HCT116 (cell line): Measurements from ENCODE around the gene TAX1BP1. TPM values are rescaled to one million over a fixed set of nuclear protein-coding genes. Genes with fewer than 3 reads are reported as not detected.

Source experiments
- ATAC-seq: fragments of 200-7000 bp; cut with Tn5 transposase; 2 replicates; pipeline ENCODE4 v1.9.1; 2020; ENCODE audit warnings: mild to moderate bottlenecking, moderate library complexity
- BruUV-seq: library from RNA; stranded (reverse); fragments of 400-500 nt; replicated peaks from 2 replicates; lab custom pipeline; 2021; lab: Mats Ljungman, UMichigan
- CTCF ChIA-PET: fragments of 300-600 bp; sonication (Branson Sonifier 250); formaldehyde crosslinking; loops from one replicate; lab custom pipeline; 2021; ENCODE audit warnings: antibody characterized with exemption; lab: Charles Lee
- POLR2A ChIA-PET: fragments of 300-600, 350-600 bp; sonication (Branson Sonifier 250); formaldehyde crosslinking; loops from one replicate; lab custom pipeline; 2021; ENCODE audit warnings: antibody characterized with exemption; lab: Charles Lee
- RAD21 ChIA-PET, 2 experiments: fragments of 300-600 bp; sonication (Branson Sonifier 250); formaldehyde crosslinking; loops; one replicate each; lab custom pipeline; 2023; ENCODE audit warnings: low total read pairs in 2 of 2; ENCODE audit not compliant: uncharacterized antibody in 2 of 2, unreplicated experiment in 2 of 2, low non-redundant PET in 1 of 2; lab: Charles Lee
- DNase-seq: peaks from one replicate; pipeline ENCODE4 v3.0.0-alpha.2; 2010; ENCODE audit warnings: low read depth, low spot score
- H2AFZ ChIP-seq: fragments of 200-600 bp; shearing (Covaris generic), sonication (generic); 2 replicates; pipeline ENCODE4 v1.6.1; 2017; ENCODE audit warnings: low read depth, mixed run types, mixed read lengths, antibody characterized with exemption, low read length; ENCODE audit not compliant: poor library complexity, severe bottlenecking
- H3K27ac ChIP-seq: 2 replicates; pipeline ENCODE4 v1.5.1; 2012; ENCODE audit warnings: low read depth, low read length
- H3K27me3 ChIP-seq: fragments of 200-600 bp; sonication (generic); 2 replicates; pipeline ENCODE4 v1.6.1; 2016; ENCODE audit warnings: mixed run types, low read length, mixed read lengths; ENCODE audit not compliant: insufficient read depth
- H3K36me3 ChIP-seq, 2 experiments: fragments of 200-500 bp in 1 of 2; fragments of 200-600 bp in 1 of 2; sonication (Bioruptor generic) in 1 of 2; sonication (generic) in 1 of 2; 2 replicates each; pipeline versions ENCODE4 v1.5.1 to v1.6.1; 2014 to 2016; ENCODE audit warnings: low read length in 2 of 2, inconsistent platforms in 1 of 2, mixed read lengths in 1 of 2, mixed run types in 1 of 2; ENCODE audit not compliant: insufficient read depth in 2 of 2, control insufficient read depth in 1 of 2
- H3K4me1 ChIP-seq, 2 experiments: fragments of 200-600 bp in 1 of 2; sonication (generic) in 1 of 2; 2 replicates each; pipeline versions ENCODE4 v1.5.1 to v1.6.1; 2012 to 2017; ENCODE audit warnings: low read length in 2 of 2, inconsistent platforms in 1 of 2, mild to moderate bottlenecking in 1 of 2, mixed read lengths in 1 of 2, mixed run types in 1 of 2, moderate library complexity in 1 of 2; ENCODE audit not compliant: insufficient read depth in 2 of 2, control insufficient read depth in 1 of 2
- H3K4me2 ChIP-seq: fragments of 200-600 bp; sonication (generic); 2 replicates; pipeline ENCODE4 v1.6.1; 2017; ENCODE audit warnings: mixed run types, low read length, mixed read lengths
- H3K4me3 ChIP-seq, 2 experiments: fragments of 200-600 bp in 1 of 2; sonication (generic) in 1 of 2; replicated peaks in 1 of 2; 2 replicates each; pipeline ENCODE4 v1.5.1; 2011 to 2016; ENCODE audit warnings: low read length in 2 of 2, control low read depth in 1 of 2, low read depth in 1 of 2, mild to moderate bottlenecking in 1 of 2, mixed read lengths in 1 of 2, mixed run types in 1 of 2
- H3K79me2 ChIP-seq: fragments of 200-600 bp; sonication (generic); 2 replicates; pipeline ENCODE4 v1.6.1; 2017; ENCODE audit warnings: mild to moderate bottlenecking, mixed run types, low read length, moderate library complexity, mixed read lengths; ENCODE audit not compliant: insufficient read depth
- H3K9ac ChIP-seq: fragments of 200-600 bp; sonication (generic); 2 replicates; pipeline ENCODE4 v1.6.1; 2016; ENCODE audit warnings: low read length, mixed read lengths
- H3K9me2 ChIP-seq: fragments of 200-600 bp; sonication (generic), shearing (Covaris generic); 2 replicates; pipeline ENCODE4 v1.6.1; 2017; ENCODE audit warnings: mixed run types, mild to moderate bottlenecking, moderate library complexity; ENCODE audit not compliant: insufficient read depth
- H3K9me3 ChIP-seq, 2 experiments: fragments of 200-500 bp in 1 of 2; fragments of 200-600 bp in 1 of 2; sonication (Bioruptor generic) in 1 of 2; sonication (generic) in 1 of 2; 2 replicates each; pipeline ENCODE4 v1.6.1; 2014 to 2017; ENCODE audit warnings: low read length in 2 of 2, mixed read lengths in 2 of 2, inconsistent platforms in 1 of 2, low read depth in 1 of 2, mild to moderate bottlenecking in 1 of 2, mixed run types in 1 of 2, moderate library complexity in 1 of 2; ENCODE audit not compliant: control insufficient read depth in 1 of 2, insufficient read depth in 1 of 2
- H4K20me1 ChIP-seq: fragments of 200-600 bp; sonication (generic), shearing (Covaris generic); 2 replicates; pipeline ENCODE4 v1.6.1; 2017; ENCODE audit warnings: mixed run types, mild to moderate bottlenecking, moderate library complexity; ENCODE audit not compliant: insufficient read depth
- CEBPB ChIP-seq: IDR thresholded peaks from 2 replicates; pipeline ENCODE4 v1.6.1; 2012; ENCODE audit warnings: low read depth
- EZH2 ChIP-seq: fragments of 200-600 bp; sonication (generic); IDR thresholded peaks from 2 replicates; pipeline ENCODE4 v1.6.1; 2017; ENCODE audit warnings: antibody characterized with exemption, mixed run types
- EZH2phosphoT487 ChIP-seq: fragments of 200-600 bp; IDR thresholded peaks from 2 replicates; pipeline ENCODE4 v1.6.1; 2018; ENCODE audit warnings: antibody characterized with exemption, borderline replicate concordance
- POLR2A ChIP-seq: IDR thresholded peaks from 2 replicates; pipeline ENCODE4 v1.7.0; 2011; ENCODE audit warnings: borderline replicate concordance; ENCODE audit not compliant: insufficient read depth, insufficient read length; ENCODE audit errors: extremely low read depth
- REST ChIP-seq: IDR thresholded peaks from 2 replicates; pipeline ENCODE4 v1.6.1; 2012; ENCODE audit warnings: low read depth
- SIN3A ChIP-seq: IDR thresholded peaks from 2 replicates; pipeline ENCODE4 v1.6.1; 2012; ENCODE audit warnings: low read depth
- SRF ChIP-seq: IDR thresholded peaks from 2 replicates; pipeline ENCODE4 v1.6.1; 2012; ENCODE audit warnings: low read depth
- TCF7L2 ChIP-seq: IDR thresholded peaks from 2 replicates; pipeline ENCODE4 v1.7.0; 2011; ENCODE audit warnings: borderline replicate concordance, inconsistent platforms; ENCODE audit not compliant: insufficient read depth, insufficient read length; ENCODE audit errors: extremely low read depth
- YY1 ChIP-seq: IDR thresholded peaks from 2 replicates; pipeline ENCODE4 v1.6.1; 2011; ENCODE audit warnings: low read length, low read depth, moderate library complexity, mild to moderate bottlenecking; ENCODE audit not compliant: insufficient replicate concordance; ENCODE audit errors: extremely low read depth
- ZBTB33 ChIP-seq: IDR thresholded peaks from 2 replicates; pipeline ENCODE4 v1.6.1; 2011; ENCODE audit warnings: mild to moderate bottlenecking, low read length, moderate library complexity; ENCODE audit not compliant: insufficient replicate concordance; ENCODE audit errors: extremely low read depth
- intact Hi-C: fragments of 100-400 bp; cut with micrococcal nuclease; formaldehyde crosslinking; loops from 2 replicates; pipeline ENCODE4 v1.10.0; 2022
- total RNA-seq: library from RNA; stranded (reverse); gene quantifications from one replicate; pipeline ENCODE4 v1.2.1, GENCODE V29; 2021; ENCODE audit not compliant: unreplicated experiment
- TF ChIP-seq, protein P1 (sequence below), 3 experiments: fragments of 200-600 bp in 1 of 3; sonication (generic) in 1 of 3; IDR thresholded peaks in 2 of 3; conservative IDR thresholded peaks in 1 of 3; 2 replicates each; pipeline ENCODE4 v1.5.1; 2012 to 2017; ENCODE audit warnings: low read depth in 2 of 3, low read length in 2 of 3, antibody characterized with exemption in 1 of 3, borderline replicate concordance in 1 of 3, control low read depth in 1 of 3, mild to moderate bottlenecking in 1 of 3, mixed read lengths in 1 of 3, mixed run types in 1 of 3, moderate library complexity in 1 of 3; ENCODE audit not compliant: insufficient read depth in 1 of 3

The TAX1BP1 gene
- total RNA-seq, 1 experiment from 2014 or later, result 68.1 TPM

GRCh38 chr7:27704422-27705199 lies 35.4 kb upstream of the TAX1BP1 start:
- no peaks in the 10 kb centered on the region for H3K79me2 ChIP-seq
- H4K20me1 ChIP-seq, result no peaks in the 10 kb centered on the region
- no peak overlapping the region for H3K27ac ChIP-seq
- H3K27me3 ChIP-seq, result no peaks in the 10 kb centered on the region
- TF ChIP-seq EZH2phosphoT487 (no peak), CEBPB (no peak), SRF (no peak), SIN3A (no peak), YY1 (no peak)
- TF ChIP-seq, all 23 proteins: peak for 0
- no peak for DNase-seq
- H2AFZ ChIP-seq, result no peak overlapping the region
- intact Hi-C loops, result no loop called here
- RAD21 ChIA-PET, result no interaction called here
- no peak overlapping the region for H3K4me2 ChIP-seq
- peaks cover 0 to 3% of the 10 kb centered on the region in 2 experiments; a peak in 1 of 4 replicates for H3K4me1 ChIP-seq
- H3K9me3 ChIP-seq, result no peaks in the 10 kb centered on the region
- CTCF ChIA-PET, result no interaction called here
- H3K36me3 ChIP-seq, result no peaks in the 10 kb centered on the region
- no peak overlapping the region for H3K9ac ChIP-seq
- no peaks in the 10 kb centered on the region for H3K9me2 ChIP-seq
- no TSS peak for BruUV-seq
- POLR2A ChIA-PET, result no interaction called here
- no peak overlapping the region for H3K4me3 ChIP-seq
- ATAC-seq, result no peak

DNA sequence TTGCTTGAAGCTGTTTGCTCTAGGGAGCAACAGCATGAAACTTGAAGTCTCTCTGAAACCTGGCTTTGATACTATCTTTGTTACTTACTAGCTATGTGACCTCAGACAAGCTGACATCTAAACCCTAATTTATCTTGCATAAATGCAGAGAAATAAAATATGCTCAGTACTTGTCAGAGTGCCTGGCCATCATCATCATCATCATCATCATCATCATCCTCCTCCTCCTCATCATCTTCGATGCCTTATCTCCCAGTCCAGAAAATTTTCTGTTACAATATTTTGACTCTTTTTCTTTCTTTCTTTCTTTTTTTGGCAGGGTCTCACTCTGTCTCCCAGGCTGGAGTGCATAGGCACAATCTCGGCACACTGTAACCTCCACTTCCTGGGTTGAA lies 34.8 kb upstream of the TAX1BP1 start:
- Histone ChIP-seq H3K27ac (no peak overlapping the region), H3K27me3 (no peaks in the 10 kb centered on the region), H3K79me2 (no peaks in the 10 kb centered on the region), H3K9ac (no peak overlapping the region), H2AFZ (no peak overlapping the region), H3K36me3 (no peaks in the 10 kb centered on the region), H3K9me3 (no peaks in the 10 kb centered on the region), H3K4me1 (peaks cover 0 to 6% of the 10 kb centered on the region in 2 experiments; a peak in 1 of 4 replicates), H4K20me1 (no peaks in the 10 kb centered on the region), H3K9me2 (no peaks in the 10 kb centered on the region), H3K4me3 (no peak overlapping the region), H3K4me2 (no peak overlapping the region)
- DNase-seq (no peak), ATAC-seq (no peak)
- ChIA-PET CTCF (no interaction called here), POLR2A (no interaction called here), RAD21 (no interaction called here)
- intact Hi-C loops, result no loop called here
- BruUV-seq, result no TSS peak
- no peak for TF ChIP-seq CEBPB
- TF ChIP-seq REST, result no peak
- TF ChIP-seq ZBTB33, result no peak
- TF ChIP-seq TCF7L2, result no peak
- TF ChIP-seq EZH2, result no peak
- no peak for TF ChIP-seq POLR2A
- TF ChIP-seq, protein P1, sequence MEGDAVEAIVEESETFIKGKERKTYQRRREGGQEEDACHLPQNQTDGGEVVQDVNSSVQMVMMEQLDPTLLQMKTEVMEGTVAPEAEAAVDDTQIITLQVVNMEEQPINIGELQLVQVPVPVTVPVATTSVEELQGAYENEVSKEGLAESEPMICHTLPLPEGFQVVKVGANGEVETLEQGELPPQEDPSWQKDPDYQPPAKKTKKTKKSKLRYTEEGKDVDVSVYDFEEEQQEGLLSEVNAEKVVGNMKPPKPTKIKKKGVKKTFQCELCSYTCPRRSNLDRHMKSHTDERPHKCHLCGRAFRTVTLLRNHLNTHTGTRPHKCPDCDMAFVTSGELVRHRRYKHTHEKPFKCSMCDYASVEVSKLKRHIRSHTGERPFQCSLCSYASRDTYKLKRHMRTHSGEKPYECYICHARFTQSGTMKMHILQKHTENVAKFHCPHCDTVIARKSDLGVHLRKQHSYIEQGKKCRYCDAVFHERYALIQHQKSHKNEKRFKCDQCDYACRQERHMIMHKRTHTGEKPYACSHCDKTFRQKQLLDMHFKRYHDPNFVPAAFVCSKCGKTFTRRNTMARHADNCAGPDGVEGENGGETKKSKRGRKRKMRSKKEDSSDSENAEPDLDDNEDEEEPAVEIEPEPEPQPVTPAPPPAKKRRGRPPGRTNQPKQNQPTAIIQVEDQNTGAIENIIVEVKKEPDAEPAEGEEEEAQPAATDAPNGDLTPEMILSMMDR (IDR thresholded peaks at IDR 0.05 in 2 of 3, conservative IDR thresholded peaks at IDR 0.05 in 1 of 3; ENCODE audit: borderline replicate concordance in 1 of 3, insufficient read depth in 1 of 3, low read depth in 2 of 3, low read length in 2 of 3), result no peak
